Measurements from ENCODE around the gene PC. TPM values are rescaled to one million over a fixed set of nuclear protein-coding genes. Genes with fewer than 3 reads are reported as not detected.

The PC gene
- polyA plus RNA-seq, 3 donors, result 4.6 to 7.1 (median 6.0) TPM

DNA sequence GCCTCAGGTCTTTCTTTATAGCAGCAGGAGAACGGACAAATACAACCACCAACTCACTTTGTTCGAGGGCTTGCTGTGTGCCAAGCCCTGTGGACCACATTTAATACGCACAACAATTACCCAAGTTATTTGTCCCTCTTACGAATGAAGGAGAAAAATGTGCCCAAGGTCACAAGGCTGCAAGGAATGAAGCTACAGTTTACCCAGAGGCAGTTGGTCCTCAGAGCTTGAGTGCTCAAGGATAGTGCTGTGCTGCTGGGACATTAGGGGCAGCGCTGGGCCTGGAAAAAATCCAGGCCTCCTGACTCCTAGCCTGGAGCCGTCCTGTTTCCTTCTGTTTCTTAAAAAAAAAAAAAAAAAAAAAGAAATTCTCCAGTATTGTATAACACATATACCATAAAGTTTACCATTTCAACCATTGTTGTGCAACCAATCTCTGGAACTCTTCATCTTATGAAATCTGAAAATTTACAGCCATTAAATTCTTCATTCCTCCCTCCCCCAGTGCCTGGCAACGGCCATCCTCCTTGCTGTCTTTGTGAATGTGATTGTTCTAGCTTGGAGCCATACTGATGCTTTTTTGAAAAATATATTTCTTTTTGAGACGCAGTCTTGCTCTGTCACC is 15.9 kb upstream of the PC start:
- no peak overlapping the region for H3K4me3 ChIP-seq (replicated peaks in 1 of 3; ENCODE audit: low read depth in 2 of 3, low read length in 3 of 3)
- DNase-seq, result peak in 1 of 3 donors; percentile 23
- H4K20me1 ChIP-seq (ENCODE audit: insufficient read depth, low read length), result no peaks in the 10 kb centered on the region
- peaks cover 4 to 21% of the 10 kb centered on the region in 2 donors for H3K9me3 ChIP-seq (replicated peaks in 1 of 2; ENCODE audit: control insufficient read depth in 1 of 2, insufficient read depth in 1 of 2, low read length in 2 of 2)
- TF ChIP-seq, protein P1, sequence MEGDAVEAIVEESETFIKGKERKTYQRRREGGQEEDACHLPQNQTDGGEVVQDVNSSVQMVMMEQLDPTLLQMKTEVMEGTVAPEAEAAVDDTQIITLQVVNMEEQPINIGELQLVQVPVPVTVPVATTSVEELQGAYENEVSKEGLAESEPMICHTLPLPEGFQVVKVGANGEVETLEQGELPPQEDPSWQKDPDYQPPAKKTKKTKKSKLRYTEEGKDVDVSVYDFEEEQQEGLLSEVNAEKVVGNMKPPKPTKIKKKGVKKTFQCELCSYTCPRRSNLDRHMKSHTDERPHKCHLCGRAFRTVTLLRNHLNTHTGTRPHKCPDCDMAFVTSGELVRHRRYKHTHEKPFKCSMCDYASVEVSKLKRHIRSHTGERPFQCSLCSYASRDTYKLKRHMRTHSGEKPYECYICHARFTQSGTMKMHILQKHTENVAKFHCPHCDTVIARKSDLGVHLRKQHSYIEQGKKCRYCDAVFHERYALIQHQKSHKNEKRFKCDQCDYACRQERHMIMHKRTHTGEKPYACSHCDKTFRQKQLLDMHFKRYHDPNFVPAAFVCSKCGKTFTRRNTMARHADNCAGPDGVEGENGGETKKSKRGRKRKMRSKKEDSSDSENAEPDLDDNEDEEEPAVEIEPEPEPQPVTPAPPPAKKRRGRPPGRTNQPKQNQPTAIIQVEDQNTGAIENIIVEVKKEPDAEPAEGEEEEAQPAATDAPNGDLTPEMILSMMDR (IDR thresholded peaks at IDR 0.05), result no peak
- Mint-ChIP-seq H3K36me3 (no peaks in the 10 kb centered on the region), H3K27ac (peak overlapping the region in 5 of 7 donors; percentile 18 to 49 (median 34)), H3K9me3 (peaks cover 5 to 19% (median 10%) of the 10 kb centered on the region in 7 donors), H3K4me3 (no peak overlapping the region), H3K4me1 (peaks cover 26% of the 10 kb centered on the region), H3K27me3 (ENCODE audit: low read depth in 3 of 3) (peaks cover 8 to 16% (median 14%) of the 10 kb centered on the region in 3 donors)
- no peaks in the 10 kb centered on the region for H3K27me3 ChIP-seq (ENCODE audit: control insufficient read depth in 2 of 2, insufficient read depth in 2 of 2, low read length in 2 of 2)
- no peak overlapping the region for H2AFZ ChIP-seq (ENCODE audit: insufficient read depth, low read depth, low read length, poor library complexity, severe bottlenecking)
- H3K4me2 ChIP-seq (replicated peaks; ENCODE audit: extremely low read depth, low read length, poor library complexity, severe bottlenecking), result no peak overlapping the region
- intact Hi-C loops (cut with micrococcal nuclease), result loop anchor here in 1 of 2 donors (10.0 kb wide), 1 partner anchor 279 kb away; no protein-coding TSS in a partner anchor
- no peaks in the 10 kb centered on the region for H3K79me2 ChIP-seq (ENCODE audit: insufficient read depth, low read length)
- no peaks in the 10 kb centered on the region for H3K36me3 ChIP-seq (replicated peaks in 1 of 2; ENCODE audit: control insufficient read depth in 1 of 2, insufficient read depth in 2 of 2, low read length in 2 of 2)
- no peak overlapping the region for H3K9ac ChIP-seq (ENCODE audit: insufficient read depth, low read length, poor library complexity, severe bottlenecking)
- peaks cover 25 to 29% of the 10 kb centered on the region in 2 donors for H3K4me1 ChIP-seq (ENCODE audit: control insufficient read depth in 1 of 2, insufficient read depth in 2 of 2, low read length in 2 of 2)
- H3K27ac ChIP-seq (ENCODE audit: low read depth in 1 of 2, low read length in 2 of 2), result no peak overlapping the region
- WGBS (ENCODE audit: insufficient coverage), result 96% methylated on average over 4 of the region's 8 CpGs

GRCh38 chr11:66971488-66971887 is 13.3 kb upstream of the PC start:
- H3K4me1 Mint-ChIP-seq, result peaks cover 35% of the 10 kb centered on the region
- no CpG with 5 or more reads among the region's 2 CpGs for WGBS (ENCODE audit: insufficient coverage)
- no peaks in the 10 kb centered on the region for H4K20me1 ChIP-seq (ENCODE audit: insufficient read depth, low read length)
- intact Hi-C loops (cut with micrococcal nuclease), result loop anchor here in 1 of 2 donors (10.0 kb wide), 1 partner anchor 277 kb away; no protein-coding TSS in a partner anchor
- peak overlapping the region in 1 of 2 donors; percentile 31 for H3K4me3 Mint-ChIP-seq
- no peaks in the 10 kb centered on the region for H3K27me3 ChIP-seq (ENCODE audit: control insufficient read depth in 2 of 2, insufficient read depth in 2 of 2, low read length in 2 of 2)
- DNase-seq, result peak in 2 of 3 donors; percentile 10 to 28
- TF ChIP-seq, protein P1 (IDR thresholded peaks at IDR 0.05), result no peak
- peaks cover 0 to 3% (median 1%) of the 10 kb centered on the region in 7 donors for H3K9me3 Mint-ChIP-seq
- H3K4me3 ChIP-seq (replicated peaks in 1 of 3; ENCODE audit: low read depth in 2 of 3, low read length in 3 of 3), result no peak overlapping the region
- no peaks in the 10 kb centered on the region for H3K79me2 ChIP-seq (ENCODE audit: insufficient read depth, low read length)
- H3K4me2 ChIP-seq (replicated peaks; ENCODE audit: extremely low read depth, low read length, poor library complexity, severe bottlenecking), result peak overlapping the region; percentile 17
- peaks cover 9 to 17% (median 13%) of the 10 kb centered on the region in 3 donors for H3K27me3 Mint-ChIP-seq (ENCODE audit: low read depth in 3 of 3)
- no peaks in the 10 kb centered on the region for H3K36me3 ChIP-seq (replicated peaks in 1 of 2; ENCODE audit: control insufficient read depth in 1 of 2, insufficient read depth in 2 of 2, low read length in 2 of 2)
- peak overlapping the region; percentile 84 to 91 for H3K27ac ChIP-seq (ENCODE audit: low read depth in 1 of 2, low read length in 2 of 2)
- peak overlapping the region; percentile 94 to 99 (median 98) for H3K27ac Mint-ChIP-seq
- no peaks in the 10 kb centered on the region for H3K36me3 Mint-ChIP-seq
- peak overlapping the region; percentile 58 for H3K9ac ChIP-seq (ENCODE audit: insufficient read depth, low read length, poor library complexity, severe bottlenecking)
- H2AFZ ChIP-seq (ENCODE audit: insufficient read depth, low read depth, low read length, poor library complexity, severe bottlenecking), result peak overlapping the region; percentile 61
- peaks cover 28 to 40% of the 10 kb centered on the region in 2 donors for H3K4me1 ChIP-seq (ENCODE audit: control insufficient read depth in 1 of 2, insufficient read depth in 2 of 2, low read length in 2 of 2)
- H3K9me3 ChIP-seq (replicated peaks in 1 of 2; ENCODE audit: control insufficient read depth in 1 of 2, insufficient read depth in 1 of 2, low read length in 2 of 2), result no peaks in the 10 kb centered on the region
